ENCODE data around the gene LDB3. TPM values are rescaled to one million over a fixed set of nuclear protein-coding genes. Genes with fewer than 3 reads are reported as not detected.
A peak's percentile ranks its signal among the peaks of the same experiment; 100 is the strongest.

The LDB3 gene
- total RNA-seq, 2 donors from 2014 or later, result 0.11 to 0.35 TPM

- peak; percentile 73 for DNase-seq
- H3K4me1 Mint-ChIP-seq, result peaks cover 17% of the 10 kb centered on the region
- TF ChIP-seq CTCF (conservative IDR thresholded peaks at IDR 0.05), result no peak
- no peak overlapping the region for H3K4me3 Mint-ChIP-seq
- H3K27ac Mint-ChIP-seq, result peak overlapping the region; percentile 44
- no peaks in the 10 kb centered on the region for H3K36me3 Mint-ChIP-seq (ENCODE audit: low read depth)
- no peaks in the 10 kb centered on the region for H3K36me3 ChIP-seq (ENCODE audit: control insufficient read depth, insufficient read depth, low read length)
- no peaks in the 10 kb centered on the region for H3K4me1 ChIP-seq (ENCODE audit: control insufficient read depth, insufficient read depth, low read length)
- 80 to 92% methylated on average over 1 to 12 of the region's 12 CpGs for WGBS, 2 experiments (ENCODE audit: insufficient coverage in 1 of 2, insufficient read length in 1 of 2)
- no peaks in the 10 kb centered on the region for H3K9me3 ChIP-seq (ENCODE audit: control insufficient read depth, low read length)
- no peak overlapping the region for H3K27ac ChIP-seq (ENCODE audit: low read depth, low read length)
- no peak overlapping the region for H3K4me3 ChIP-seq (ENCODE audit: low read length)
- H3K27me3 Mint-ChIP-seq (ENCODE audit: insufficient read depth), result no peaks in the 10 kb centered on the region
- no peaks in the 10 kb centered on the region for H3K9me3 Mint-ChIP-seq
- no peak overlapping the region for H3K9ac ChIP-seq (ENCODE audit: extremely low read depth, low read length, poor library complexity, severe bottlenecking)
- no peaks in the 10 kb centered on the region for H3K27me3 ChIP-seq (ENCODE audit: control insufficient read depth, insufficient read depth, low read length, poor library complexity, severe bottlenecking)
Observed at GRCh38 chr10:86706401-86706841, 38.1 kb downstream of the LDB3 start.

- H3K27me3 Mint-ChIP-seq (ENCODE audit: insufficient read depth), result no peaks in the 10 kb centered on the region
- H3K9ac ChIP-seq (ENCODE audit: extremely low read depth, low read length, poor library complexity, severe bottlenecking), result no peak overlapping the region
- no peaks in the 10 kb centered on the region for H3K9me3 ChIP-seq (ENCODE audit: control insufficient read depth, low read length)
- H3K4me1 Mint-ChIP-seq, result peaks cover 17% of the 10 kb centered on the region
- no peak overlapping the region for H3K4me3 Mint-ChIP-seq
- H3K4me1 ChIP-seq (ENCODE audit: control insufficient read depth, insufficient read depth, low read length), result no peaks in the 10 kb centered on the region
- no peak overlapping the region for H3K27ac ChIP-seq (ENCODE audit: low read depth, low read length)
- DNase-seq, result no peak
- H3K9me3 Mint-ChIP-seq, result no peaks in the 10 kb centered on the region
- no peaks in the 10 kb centered on the region for H3K27me3 ChIP-seq (ENCODE audit: control insufficient read depth, insufficient read depth, low read length, poor library complexity, severe bottlenecking)
- WGBS, 2 experiments (ENCODE audit: insufficient coverage in 1 of 2, insufficient read length in 1 of 2), result 100% methylated on average over 1 of the region's 1 CpG; no CpG with 5 or more reads in 1 of the 2 experiments
- peak overlapping the region; percentile 44 for H3K27ac Mint-ChIP-seq
- no peak overlapping the region for H3K4me3 ChIP-seq (ENCODE audit: low read length)
- no peaks in the 10 kb centered on the region for H3K36me3 ChIP-seq (ENCODE audit: control insufficient read depth, insufficient read depth, low read length)
- no peaks in the 10 kb centered on the region for H3K36me3 Mint-ChIP-seq (ENCODE audit: low read depth)
- no peak for TF ChIP-seq CTCF (conservative IDR thresholded peaks at IDR 0.05)
Observed at GRCh38 chr10:86706977-86707376, 38.7 kb downstream of the LDB3 start.

DNA sequence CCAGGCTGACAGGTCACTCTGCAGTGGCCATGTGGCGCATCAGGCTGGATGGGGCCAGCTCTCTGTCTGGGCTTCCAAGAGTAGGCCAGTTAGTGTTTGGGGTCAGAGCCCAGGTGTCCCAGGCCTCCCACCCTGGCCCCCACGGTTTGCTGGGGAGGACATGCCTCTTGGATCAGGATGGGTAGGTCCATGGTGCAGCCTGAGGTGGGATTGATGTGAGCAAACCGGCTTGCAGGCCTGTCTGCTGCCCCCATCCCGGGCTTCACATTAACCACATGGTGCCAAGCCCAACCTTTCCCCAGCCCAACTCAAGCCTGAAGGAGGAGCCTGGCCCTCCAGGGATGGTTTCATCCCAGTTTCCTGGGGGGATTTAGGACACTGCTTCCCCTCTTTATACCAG is 39.2 kb downstream of the LDB3 start:
- Histone ChIP-seq H3K27me3 (ENCODE audit: control insufficient read depth, insufficient read depth, low read length, poor library complexity, severe bottlenecking) (no peaks in the 10 kb centered on the region), H3K9me3 (ENCODE audit: control insufficient read depth, low read length) (no peaks in the 10 kb centered on the region), H3K9ac (ENCODE audit: extremely low read depth, low read length, poor library complexity, severe bottlenecking) (no peak overlapping the region), H3K4me3 (ENCODE audit: low read length) (no peak overlapping the region), H3K4me1 (ENCODE audit: control insufficient read depth, insufficient read depth, low read length) (no peaks in the 10 kb centered on the region), H3K27ac (ENCODE audit: low read depth, low read length) (no peak overlapping the region), H3K36me3 (ENCODE audit: control insufficient read depth, insufficient read depth, low read length) (no peaks in the 10 kb centered on the region)
- 61 to 74% methylated on average over 2 to 4 of the region's 4 CpGs for WGBS, 2 experiments (ENCODE audit: insufficient coverage in 1 of 2, insufficient read length in 1 of 2)
- H3K36me3 Mint-ChIP-seq (ENCODE audit: low read depth), result no peaks in the 10 kb centered on the region
- H3K4me3 Mint-ChIP-seq, result no peak overlapping the region
- TF ChIP-seq CTCF (conservative IDR thresholded peaks at IDR 0.05), result no peak
- DNase-seq, result peak; percentile 63
- H3K27ac Mint-ChIP-seq, result no peak overlapping the region
- no peaks in the 10 kb centered on the region for H3K27me3 Mint-ChIP-seq (ENCODE audit: insufficient read depth)
- H3K9me3 Mint-ChIP-seq, result no peaks in the 10 kb centered on the region
- peaks cover 21% of the 10 kb centered on the region for H3K4me1 Mint-ChIP-seq
